GM21717 (cell line): ENCODE results near the gene RHOBTB1.

Experiments
- ATAC-seq: cut with Tn5 transposase; IDR thresholded peaks from one replicate; pipeline ENCODE4 v1.9.1; 2021; ENCODE audit warnings: mild to moderate bottlenecking, moderate library complexity; ENCODE audit not compliant: unreplicated experiment

Gene RHOBTB1

GRCh38 chr10:60942788-60943315 lies 1.1 kb downstream of the RHOBTB1 start:
- ATAC-seq: peak; percentile 57

DNA sequence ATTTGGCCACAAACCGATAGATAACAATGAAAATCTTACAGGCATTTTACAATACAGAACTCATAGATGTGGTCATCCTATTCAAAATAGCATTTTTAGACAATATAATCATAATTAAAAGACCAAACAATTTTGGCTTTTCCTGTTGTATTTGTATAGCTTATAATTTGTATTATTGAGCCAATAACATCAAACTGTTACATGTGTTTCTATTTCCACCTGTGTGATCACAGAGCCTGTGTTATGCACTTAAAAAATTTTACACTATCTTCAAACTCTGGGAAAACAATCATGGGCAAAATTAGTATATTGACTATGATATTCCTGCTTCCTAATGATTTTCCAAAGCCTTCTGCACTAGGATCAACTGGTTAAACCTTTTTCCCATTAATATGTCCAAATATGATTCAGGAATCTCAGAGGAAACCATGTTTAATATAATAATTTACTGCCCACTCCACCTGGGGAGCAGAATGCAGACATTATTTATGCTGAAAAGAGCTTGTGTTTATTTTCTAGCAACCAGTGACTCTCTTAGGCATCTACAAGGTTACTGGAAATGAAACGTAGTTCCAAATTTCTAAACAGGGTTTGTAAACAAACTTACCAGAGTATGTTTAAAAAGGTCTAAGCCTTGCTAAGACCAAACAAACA lies 1.7 kb downstream of the RHOBTB1 start:
- ATAC-seq: no peak

DNA sequence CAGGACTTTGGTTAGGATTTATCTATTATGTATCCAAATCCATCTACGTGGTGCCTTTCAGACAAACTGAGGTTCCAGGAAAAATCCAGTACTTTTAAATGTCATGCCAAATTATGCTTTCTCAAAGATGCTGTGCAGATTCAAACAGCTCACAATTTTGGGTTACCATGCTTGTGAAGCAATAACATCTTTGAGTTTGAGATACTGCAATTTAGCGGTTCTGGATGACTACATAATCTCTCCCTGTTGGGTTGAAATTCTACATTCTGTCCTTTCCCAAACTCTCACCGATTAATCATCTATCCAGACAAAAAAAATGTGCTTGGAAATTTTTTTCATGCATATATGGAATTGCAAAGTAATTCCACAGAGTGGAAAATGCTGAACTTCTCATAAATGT lies 3.5 kb downstream of the RHOBTB1 start:
- no peak for ATAC-seq

GRCh38 chr10:60937784-60938654 lies 6.0 kb downstream of the RHOBTB1 start:
- ATAC-seq: no peak

- ATAC-seq: no peak
Observed at GRCh38 chr10:60937022-60937421, 7.0 kb downstream of the RHOBTB1 start.

GRCh38 chr10:60934215-60935175 lies 9.5 kb downstream of the RHOBTB1 start:
- ATAC-seq: no peak

DNA sequence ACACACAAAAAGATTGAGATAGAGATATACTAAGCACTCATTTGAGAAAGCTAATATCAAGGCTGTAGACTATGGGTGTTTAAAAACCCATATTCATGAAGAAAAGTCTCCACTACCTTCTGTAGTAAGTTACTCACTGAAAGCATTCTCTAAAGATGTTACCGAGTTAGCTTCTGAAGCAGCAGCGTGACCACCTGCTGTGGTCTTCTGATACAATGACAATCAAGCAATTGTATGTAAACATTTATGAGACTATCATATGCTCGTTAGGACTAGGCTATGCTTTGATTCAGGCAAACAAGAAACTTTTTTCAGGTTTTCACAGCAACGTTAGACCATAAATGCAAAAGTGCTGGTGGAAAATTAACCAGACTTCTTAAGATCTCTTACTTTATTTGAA lies 11.2 kb downstream of the RHOBTB1 start:
- ATAC-seq: no peak

DNA sequence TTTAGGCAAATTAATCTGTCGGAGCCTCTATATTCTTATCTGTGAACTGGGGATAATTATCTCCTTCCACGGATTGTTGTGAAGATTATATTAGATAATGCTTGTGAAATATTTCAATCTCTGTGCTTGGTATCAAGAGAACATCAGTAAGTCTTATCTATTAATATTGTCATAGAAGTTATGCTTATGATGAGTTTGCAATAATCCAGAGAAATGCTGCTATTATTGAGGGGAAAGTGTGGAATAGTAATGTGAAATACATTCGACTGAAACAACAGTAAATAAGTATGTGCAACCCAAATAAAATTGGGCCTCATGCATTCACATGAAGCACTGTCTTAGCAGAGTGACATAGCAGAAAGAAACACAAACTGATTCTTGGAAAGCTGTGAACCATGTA lies 13.7 kb downstream of the RHOBTB1 start:
- no peak for ATAC-seq

GRCh38 chr10:60921633-60922032 lies 22.4 kb downstream of the RHOBTB1 start:
- no peak for ATAC-seq

DNA sequence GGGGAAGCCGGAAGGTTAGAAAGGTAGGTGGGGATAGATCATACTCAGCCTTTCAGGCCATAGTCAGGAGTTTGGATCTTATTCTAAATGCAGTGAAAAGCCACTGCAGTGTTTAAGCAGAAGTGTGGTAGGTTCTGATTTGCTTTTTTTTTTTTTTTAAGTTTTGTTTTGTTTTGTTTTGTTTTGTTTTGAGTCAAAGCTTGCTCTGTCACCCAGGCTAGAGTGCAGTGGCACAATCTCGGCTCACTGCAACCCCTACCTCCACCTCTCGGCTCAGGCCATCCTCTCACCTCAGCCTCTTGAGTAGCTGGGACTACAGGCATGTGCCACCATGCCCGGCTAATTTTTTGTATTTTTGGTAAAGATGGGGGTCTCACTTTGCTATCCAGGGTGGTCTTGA lies 23.5 kb downstream of the RHOBTB1 start:
- ATAC-seq: no peak

DNA sequence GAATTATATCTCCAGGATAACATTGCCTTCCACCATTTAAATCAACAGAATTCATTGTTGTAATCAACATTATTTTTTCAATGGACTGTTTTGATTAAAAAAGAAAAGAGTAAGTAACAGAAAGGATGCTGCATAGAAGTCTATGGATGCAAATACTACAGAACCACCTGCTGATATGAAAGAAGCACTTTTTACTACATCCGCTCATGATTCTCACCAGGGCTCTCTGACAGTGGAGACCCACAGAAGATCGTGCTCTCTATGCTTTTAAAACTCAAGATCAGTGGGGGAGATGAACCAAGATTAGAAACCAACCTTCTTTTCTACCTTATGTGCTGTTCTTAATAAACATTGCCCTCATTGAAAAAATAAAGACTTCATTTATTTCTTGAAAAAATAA lies 24.4 kb downstream of the RHOBTB1 start:
- no peak for ATAC-seq

GRCh38 chr10:60917331-60918280 lies 26.4 kb downstream of the RHOBTB1 start:
- no peak for ATAC-seq

DNA sequence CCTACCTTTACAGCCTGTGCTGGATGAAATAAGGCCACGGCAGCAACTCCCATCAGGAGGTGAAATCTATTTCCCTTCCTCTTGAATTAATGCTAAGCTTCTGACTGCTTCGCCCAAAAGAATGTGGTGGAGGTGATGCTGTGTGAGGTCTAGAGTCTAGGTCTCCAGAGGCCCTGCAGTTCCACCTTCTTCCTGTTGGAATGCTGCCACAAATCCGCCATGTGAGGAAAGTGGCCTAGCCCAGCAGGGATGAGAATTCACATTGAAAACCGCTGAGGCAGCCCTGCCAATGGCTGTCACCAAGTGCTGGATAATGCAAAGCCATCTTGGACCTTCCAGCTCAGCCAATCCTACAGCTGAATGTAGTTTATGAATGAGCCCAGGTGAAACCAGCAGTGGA lies 28.0 kb downstream of the RHOBTB1 start:
- ATAC-seq: no peak

DNA sequence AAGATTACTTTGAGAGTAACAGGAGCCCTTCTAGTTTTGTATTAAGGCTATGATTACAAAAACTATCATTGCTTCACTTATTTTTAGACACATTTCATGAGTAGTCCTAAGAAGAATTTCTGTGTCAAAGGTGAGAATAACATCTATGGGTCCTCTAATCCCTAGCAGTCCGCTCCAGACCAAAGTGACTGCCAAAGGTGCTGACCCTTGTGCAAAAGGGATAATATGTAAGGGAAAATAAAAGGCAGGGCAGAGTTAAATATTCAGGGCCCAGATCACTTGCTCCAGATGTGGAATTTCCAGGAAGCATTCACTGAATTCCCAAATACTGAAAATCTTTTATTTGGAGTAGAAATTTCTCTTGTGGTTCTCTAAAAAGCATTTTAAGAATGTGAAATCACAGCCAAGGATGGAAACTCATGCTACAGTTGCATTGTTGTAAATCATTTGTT lies 29.3 kb downstream of the RHOBTB1 start:
- no peak for ATAC-seq

DNA sequence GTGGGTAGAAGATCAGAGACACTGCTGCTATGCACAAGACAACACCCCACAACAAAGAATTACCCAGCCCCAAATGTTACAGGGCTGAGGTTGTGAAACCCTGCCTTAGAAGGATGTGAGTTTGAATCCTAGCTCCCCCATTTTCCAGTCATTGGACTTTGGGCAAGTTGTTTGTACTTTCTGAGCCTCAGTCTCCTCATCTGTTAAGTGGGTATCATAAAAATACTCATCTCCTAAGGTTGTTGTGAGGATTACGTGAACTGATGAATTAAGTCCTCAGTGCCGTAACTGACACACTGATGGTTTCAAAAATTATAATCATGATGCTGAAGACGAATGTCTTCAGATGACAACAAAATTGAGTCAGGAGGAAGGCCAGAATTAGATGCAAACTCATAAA lies 30.3 kb downstream of the RHOBTB1 start:
- no peak for ATAC-seq

DNA sequence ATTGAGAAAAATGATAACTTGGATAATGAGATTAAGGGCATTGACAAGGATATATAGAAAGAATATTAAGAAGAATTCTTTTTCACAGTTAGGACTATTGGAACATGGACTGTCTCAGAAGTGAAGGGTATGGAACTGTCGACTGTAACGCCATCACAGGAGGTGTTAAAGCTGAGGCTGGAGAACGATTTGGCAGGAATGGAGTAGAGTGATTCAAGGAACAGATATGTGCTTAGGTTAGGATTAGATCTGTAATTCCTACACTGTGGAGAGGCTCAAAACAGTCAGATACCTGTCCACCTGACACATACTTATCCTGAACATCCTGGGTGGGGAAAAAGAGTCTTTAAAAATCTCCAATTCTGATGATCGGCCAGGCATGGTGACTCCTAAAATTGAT lies 30.9 kb downstream of the RHOBTB1 start:
- ATAC-seq: no peak

GRCh38 chr10:60911715-60912114 lies 32.3 kb downstream of the RHOBTB1 start:
- ATAC-seq: no peak

DNA sequence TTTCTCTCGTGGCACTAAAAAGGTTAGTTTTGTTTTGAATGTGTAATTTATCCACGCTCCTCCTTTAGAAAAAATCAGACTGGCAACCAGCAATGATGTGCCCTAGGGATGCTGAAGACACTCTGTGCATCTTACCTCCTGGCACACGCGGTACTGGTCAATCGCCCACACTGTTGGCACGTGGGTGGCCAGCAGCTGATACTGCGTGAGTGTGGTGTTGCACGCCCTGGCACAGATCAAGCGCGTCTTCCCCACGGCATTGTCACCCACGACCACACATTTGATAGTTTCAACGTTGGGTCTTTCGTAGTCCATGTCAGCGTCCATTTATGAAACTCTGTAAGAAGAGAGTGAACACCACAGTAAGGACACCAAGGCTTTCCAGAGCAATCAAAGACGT lies 32.8 kb downstream of the RHOBTB1 start:
- no peak for ATAC-seq

DNA sequence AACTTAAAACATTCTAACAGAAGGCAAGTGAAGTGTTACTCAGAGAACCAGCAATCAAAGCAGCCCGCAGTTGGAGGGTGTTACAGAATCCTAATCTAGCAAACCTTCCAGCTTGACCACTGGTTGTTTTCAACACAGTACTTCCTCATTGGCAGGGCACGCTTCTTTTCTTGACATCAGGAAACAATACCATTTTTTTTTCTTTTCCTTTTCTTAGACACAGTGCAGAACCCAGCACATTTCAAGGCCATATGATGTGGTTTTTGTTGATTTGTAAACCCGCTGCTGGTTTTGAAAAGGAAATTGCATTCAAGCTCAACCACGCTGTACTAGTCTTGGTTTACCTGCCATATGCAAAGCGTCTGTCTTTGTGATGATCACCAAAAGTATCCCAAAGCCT lies 33.4 kb downstream of the RHOBTB1 start:
- no peak for ATAC-seq

DNA sequence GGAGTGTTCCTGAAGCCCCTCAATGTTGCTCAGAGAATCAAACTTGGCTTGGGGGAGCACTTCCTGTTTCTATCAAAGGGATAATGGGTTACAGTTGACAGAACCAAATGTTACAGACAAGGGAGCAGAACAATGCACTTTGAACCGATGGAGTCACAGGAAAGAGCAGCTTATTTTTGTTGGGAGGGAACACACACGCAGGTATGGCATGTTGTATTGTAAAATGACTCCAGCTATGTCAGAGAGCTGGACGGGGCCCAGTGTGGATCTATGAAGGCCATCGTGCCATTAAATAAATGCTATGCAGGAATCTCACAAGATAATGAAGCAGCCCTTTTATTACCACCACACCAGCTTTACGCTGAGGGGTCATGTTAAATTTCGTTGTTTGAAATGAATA lies 35.1 kb downstream of the RHOBTB1 start:
- no peak for ATAC-seq
